Large intestine (tissue), 3 donors: ENCODE data around the gene ZNF213. TPM values are rescaled to one million over a fixed set of nuclear protein-coding genes. Genes with fewer than 3 reads are reported as not detected.

ENCODE experiments used
- DNase-seq, 2 donors: peaks; one replicate each; pipeline versions ENCODE4 v3.0.0 to v3.0.0-alpha.2; 2013
- H3K27ac ChIP-seq: one replicate; pipeline ENCODE4 v1.5.1; 2013; ENCODE audit warnings: low read length
- H3K27me3 ChIP-seq: 2 replicates; pipeline ENCODE4 v1.6.1; 2013; ENCODE audit warnings: low read length; ENCODE audit not compliant: control insufficient read depth, insufficient read depth
- H3K36me3 ChIP-seq: 2 replicates; pipeline ENCODE4 v1.6.1; 2013; ENCODE audit warnings: low read length; ENCODE audit not compliant: control insufficient read depth, insufficient read depth
- H3K4me1 ChIP-seq: one replicate; pipeline ENCODE4 v1.6.1; 2013; ENCODE audit warnings: low read length; ENCODE audit not compliant: control insufficient read depth, insufficient read depth
- H3K4me3 ChIP-seq: one replicate; pipeline ENCODE4 v1.5.1; 2013; ENCODE audit warnings: low read length
- H3K9me3 ChIP-seq: one replicate; pipeline ENCODE4 v1.6.1; 2013; ENCODE audit warnings: mild to moderate bottlenecking, low read depth, low read length, moderate library complexity; ENCODE audit not compliant: control insufficient read depth
- WGBS: methylation state at CpG from one replicate; pipeline ENCODE4 v1.1.5; 2013; ENCODE audit warnings: low lambda C conversion rate; ENCODE audit not compliant: insufficient coverage; 5-methylcytosine and 5-hydroxymethylcytosine counted together
- polyA plus RNA-seq: library from polyadenylated mRNA; unstranded; fragments of 120-200 nt; gene quantifications from one replicate; pipeline ENCODE4 v1.2.1, GENCODE V29; 2013

The ZNF213 gene
- polyA plus RNA-seq, 1 donor = 11.6 TPM

DNA sequence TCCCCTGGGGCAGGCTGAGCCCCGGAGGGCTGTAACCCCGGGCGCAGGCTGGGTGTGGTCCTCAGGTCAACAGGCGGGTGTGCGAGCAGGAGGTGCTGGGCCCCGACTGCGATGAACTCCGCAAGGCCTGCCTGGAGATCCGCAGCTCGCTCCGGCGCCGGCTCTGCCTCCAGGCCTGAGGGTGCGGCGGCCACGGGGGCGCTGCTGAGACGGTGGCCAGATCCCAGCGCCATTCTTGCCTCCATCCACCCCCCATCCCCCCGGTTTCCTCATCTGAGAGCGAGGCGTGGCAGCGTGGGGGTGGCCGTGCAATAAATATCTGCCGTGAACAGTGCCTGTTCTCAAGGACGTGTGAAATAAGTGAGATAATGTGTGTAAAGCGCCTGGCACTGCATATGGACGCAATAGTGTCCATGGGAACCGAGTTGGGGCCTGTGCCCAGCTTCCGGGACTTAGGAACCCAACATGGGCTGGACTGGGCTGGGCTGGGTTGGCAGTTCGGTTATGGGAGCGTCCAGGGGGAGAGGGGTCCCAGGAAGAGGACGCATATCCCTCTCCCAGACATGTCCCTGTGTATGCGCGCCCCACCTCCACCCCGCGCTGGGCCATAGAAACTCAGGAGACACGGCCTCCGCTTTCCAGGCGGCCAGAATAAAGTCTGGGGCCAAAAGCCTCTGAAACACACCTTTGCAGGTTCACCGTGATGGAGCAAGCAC lies 15.0 kb downstream of the ZNF213 start:
- Histone ChIP-seq H3K9me3 (no peaks in the 10 kb centered on the region), H3K4me3 (peak overlapping the region; percentile 68), H3K27ac (peak overlapping the region; percentile 87), H3K4me1 (peaks cover 30% of the 10 kb centered on the region), H3K27me3 (peaks cover 2% of the 10 kb centered on the region), H3K36me3 (no peaks in the 10 kb centered on the region)
- peak; percentile 71 to 83 for DNase-seq
- WGBS = no CpG with 5 or more reads among the region's 41 CpGs

DNA sequence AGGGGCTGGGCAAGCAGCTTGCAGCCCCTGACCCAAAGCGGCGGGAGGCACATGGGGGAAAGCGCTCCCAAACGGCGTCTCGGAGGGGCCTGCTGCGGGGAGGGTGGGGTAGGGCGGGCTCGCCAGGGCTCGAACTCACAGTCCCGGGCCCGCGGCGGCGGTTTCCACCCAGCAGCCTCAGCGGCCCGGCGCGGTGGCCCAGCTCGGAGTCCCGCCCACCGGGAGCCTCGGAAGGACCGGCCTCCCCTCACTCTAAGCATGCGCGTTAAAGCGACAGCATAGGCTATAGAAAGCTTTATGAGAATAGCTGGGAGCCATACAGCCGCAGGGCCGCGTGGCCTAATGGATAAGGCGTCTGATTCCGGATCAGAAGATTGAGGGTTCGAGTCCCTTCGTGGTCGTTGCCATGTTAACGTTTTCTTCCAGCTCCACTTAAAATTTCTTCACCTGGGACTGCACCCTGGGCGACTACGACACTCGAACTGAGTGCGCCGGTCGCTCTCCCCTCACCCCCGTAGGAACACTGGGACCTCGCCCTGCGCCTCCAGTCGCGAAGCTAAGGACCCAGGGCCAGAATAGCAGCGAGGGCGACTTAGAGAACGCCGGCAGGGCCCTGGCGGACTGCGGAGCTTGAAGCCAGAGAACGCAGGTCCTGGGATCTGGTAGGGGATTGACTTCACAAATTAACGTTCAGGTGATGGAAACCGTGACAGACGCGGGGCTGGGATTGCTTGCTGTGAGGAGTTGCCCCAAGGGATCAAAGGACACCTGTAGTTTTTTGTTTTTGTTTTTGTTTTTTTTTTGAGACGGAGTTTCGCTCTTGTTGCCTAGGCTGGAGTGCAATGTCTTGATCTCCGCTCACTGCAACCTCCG lies 15.8 kb downstream of the ZNF213 start:
- DNase-seq = peak; percentile 96 to 97
- 0% methylated on average over 1 of the region's 62 CpGs for WGBS
- H3K27me3 ChIP-seq = peaks cover 2% of the 10 kb centered on the region
- no peaks in the 10 kb centered on the region for H3K36me3 ChIP-seq
- peaks cover 25% of the 10 kb centered on the region for H3K4me1 ChIP-seq
- H3K9me3 ChIP-seq = no peaks in the 10 kb centered on the region
- peak overlapping the region; percentile 68 for H3K4me3 ChIP-seq
- peak overlapping the region; percentile 87 for H3K27ac ChIP-seq

DNA sequence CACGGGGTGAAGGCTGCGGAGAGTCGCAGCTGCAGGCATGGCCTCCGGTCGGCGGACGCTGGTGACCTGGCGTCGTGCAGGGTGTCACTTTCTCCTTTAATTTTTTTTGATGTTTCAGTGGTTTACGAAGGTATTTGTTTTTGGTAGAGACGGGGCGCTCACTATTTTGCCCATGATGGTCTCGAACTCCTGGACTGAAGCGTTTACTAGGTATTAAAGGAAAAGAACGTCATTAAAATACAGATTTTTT lies 17.1 kb downstream of the ZNF213 start:
- DNase-seq = no peak
- Histone ChIP-seq H3K36me3 (no peaks in the 10 kb centered on the region), H3K4me1 (peaks cover 25% of the 10 kb centered on the region), H3K9me3 (no peaks in the 10 kb centered on the region), H3K4me3 (peak overlapping the region; percentile 46), H3K27me3 (peaks cover 2% of the 10 kb centered on the region), H3K27ac (no peak overlapping the region)
- no CpG with 5 or more reads among the region's 15 CpGs for WGBS

DNA sequence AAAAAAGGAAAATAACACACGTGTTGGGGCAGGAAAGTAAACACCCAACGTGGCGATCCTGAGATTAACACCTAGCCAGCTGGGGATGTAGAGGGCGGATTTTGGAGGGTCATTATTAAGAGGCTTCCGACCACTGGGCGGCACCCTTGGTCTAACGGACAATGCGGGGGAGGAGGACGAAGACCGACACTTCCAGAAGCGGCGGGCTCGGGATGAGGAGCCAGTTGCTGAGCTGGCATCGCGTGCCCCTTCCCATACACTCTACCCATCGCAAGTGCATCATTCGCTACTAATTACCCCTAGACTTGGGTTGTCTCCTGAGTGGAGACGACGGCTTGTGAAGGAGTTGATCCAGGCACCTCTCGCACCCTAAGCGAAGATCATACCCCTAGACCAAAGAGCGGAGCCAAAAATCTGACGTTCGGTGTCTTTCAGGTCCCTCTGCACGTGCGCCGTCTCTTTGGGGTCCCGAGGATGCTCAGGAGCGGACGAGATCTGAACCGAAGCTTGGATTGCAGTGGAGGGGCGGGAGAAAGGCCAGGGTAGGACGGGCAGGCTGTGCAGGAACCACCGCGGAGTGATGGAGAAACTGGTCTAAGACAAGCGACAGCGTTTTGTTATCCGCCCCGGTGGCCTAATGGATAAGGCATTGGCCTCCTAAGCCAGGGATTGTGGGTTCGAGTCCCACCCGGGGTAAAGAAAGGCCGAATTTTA lies 17.6 kb downstream of the ZNF213 start:
- Histone ChIP-seq H3K27ac (peak overlapping the region; percentile 0), H3K4me3 (peak overlapping the region; percentile 46), H3K36me3 (no peaks in the 10 kb centered on the region), H3K9me3 (no peaks in the 10 kb centered on the region), H3K27me3 (peaks cover 2% of the 10 kb centered on the region), H3K4me1 (peaks cover 25% of the 10 kb centered on the region)
- peak; percentile 75 for DNase-seq
- 7% methylated on average over 3 of the region's 42 CpGs for whole genome bisulfite sequencing

GRCh38 chr16:3152991-3153368 lies 18.2 kb downstream of the ZNF213 start:
- no peaks in the 10 kb centered on the region for H3K36me3 ChIP-seq
- WGBS = 9% methylated on average over 5 of the region's 8 CpGs
- no peak for DNase-seq
- H3K27me3 ChIP-seq = peaks cover 2% of the 10 kb centered on the region
- peaks cover 28% of the 10 kb centered on the region for H3K4me1 ChIP-seq
- H3K4me3 ChIP-seq = no peak overlapping the region
- H3K27ac ChIP-seq = no peak overlapping the region
- H3K9me3 ChIP-seq = no peaks in the 10 kb centered on the region

GRCh38 chr16:3155181-3155580 lies 20.4 kb downstream of the ZNF213 start:
- no peak for DNase-seq
- Histone ChIP-seq H3K4me1 (peaks cover 20% of the 10 kb centered on the region), H3K4me3 (no peak overlapping the region), H3K36me3 (no peaks in the 10 kb centered on the region), H3K27me3 (peaks cover 12% of the 10 kb centered on the region), H3K9me3 (peaks cover 3% of the 10 kb centered on the region), H3K27ac (no peak overlapping the region)
- WGBS = no CpG with 5 or more reads among the region's 2 CpGs

- DNase-seq = no peak
- Histone ChIP-seq H3K4me3 (no peak overlapping the region), H3K9me3 (peaks cover 3% of the 10 kb centered on the region), H3K27me3 (peaks cover 16% of the 10 kb centered on the region), H3K27ac (no peak overlapping the region), H3K4me1 (peaks cover 16% of the 10 kb centered on the region), H3K36me3 (no peaks in the 10 kb centered on the region)
- no CpG with 5 or more reads among the region's 3 CpGs for WGBS
These were observed 21.1 kb downstream of the ZNF213 start for GRCh38 chr16:3155972-3156371.

- Histone ChIP-seq H3K36me3 (no peaks in the 10 kb centered on the region), H3K4me1 (peaks cover 3% of the 10 kb centered on the region), H3K9me3 (peaks cover 3% of the 10 kb centered on the region), H3K27ac (peak overlapping the region; percentile 83), H3K27me3 (peaks cover 21% of the 10 kb centered on the region), H3K4me3 (peak overlapping the region; percentile 79)
- DNase-seq = peak; percentile 60 to 74
- no CpG with 5 or more reads among the region's 59 CpGs for WGBS
These were observed 22.6 kb downstream of the ZNF213 start for GRCh38 chr16:3157229-3158025.

DNA sequence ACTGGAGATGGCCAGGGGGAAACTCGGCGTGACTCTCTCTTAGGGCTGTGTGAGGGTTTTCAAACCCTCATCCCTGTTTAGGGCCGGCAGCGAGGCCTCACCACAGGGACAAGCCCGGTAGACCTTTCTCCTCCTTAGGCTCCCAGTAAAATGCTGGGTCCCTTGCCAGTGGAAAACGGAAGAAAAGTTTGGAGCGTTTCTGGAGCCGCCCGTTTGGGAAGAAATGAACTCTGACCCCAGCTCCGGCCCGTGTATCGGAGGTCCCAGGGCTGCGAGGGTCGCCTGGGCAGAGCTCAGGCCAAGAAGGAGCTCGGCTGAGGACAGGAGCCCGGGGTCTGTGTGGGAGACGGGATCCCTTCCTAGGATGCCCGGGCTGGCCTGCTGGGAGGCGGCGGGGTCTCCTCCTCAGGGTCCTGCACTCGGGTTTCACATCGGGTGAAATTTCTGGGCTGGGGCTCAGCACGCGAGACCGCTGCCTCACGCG lies 23.2 kb downstream of the ZNF213 start:
- no CpG with 5 or more reads among the region's 27 CpGs for WGBS
- Histone ChIP-seq H3K27me3 (peaks cover 21% of the 10 kb centered on the region), H3K4me1 (peaks cover 2% of the 10 kb centered on the region), H3K9me3 (peaks cover 3% of the 10 kb centered on the region), H3K4me3 (peak overlapping the region; percentile 79), H3K27ac (peak overlapping the region; percentile 83), H3K36me3 (no peaks in the 10 kb centered on the region)
- peak in 1 of 2 donors; percentile 68 for DNase-seq
